Adrenal gland (tissue), 12 donors: Measurements from ENCODE around the gene TRAM1L1. TPM values are rescaled to one million over a fixed set of nuclear protein-coding genes. Genes with fewer than 3 reads are reported as not detected.

Source experiments
- DNase-seq, 7 donors: peaks; one replicate each; pipeline ENCODE4 v3.0.0-alpha.2; 2019 to 2020
- H3K27ac ChIP-seq, 5 donors: fragments of 200-600 bp; sonication (generic) in 4 of 5; 1 replicate in 3 of 5; 2 replicates in 2 of 5; pipeline versions ENCODE4 v1.5.1 to v1.8.0; 2016 to 2020; ENCODE audit warnings: mild to moderate bottlenecking in 1 of 5
- H3K27me3 ChIP-seq: fragments of 200-600 bp; 2 replicates; pipeline ENCODE4 v1.8.0; 2021
- H3K36me3 ChIP-seq, 2 donors: fragments of 200-600 bp; replicated peaks in 1 of 2; 1 replicate in 1 of 2; 2 replicates in 1 of 2; pipeline versions ENCODE4 v1.5.1 to v1.8.0; 2018 to 2022
- H3K4me1 ChIP-seq, 2 donors: fragments of 200-600 bp; replicated peaks in 1 of 2; 1 replicate in 1 of 2; 2 replicates in 1 of 2; pipeline versions ENCODE4 v1.5.1 to v1.8.0; 2018 to 2021
- H3K4me3 ChIP-seq, 4 donors: fragments of 200-600 bp; sonication (generic) in 3 of 4; one replicate each; pipeline ENCODE4 v1.5.1; 2016 to 2018
- H3K9me3 ChIP-seq, 3 donors: fragments of 200-600 bp; sonication (generic) in 1 of 3; replicated peaks in 1 of 3; 1 replicate in 2 of 3; 2 replicates in 1 of 3; pipeline versions ENCODE4 v1.5.1 to v1.8.0; 2016 to 2021
- POLR2A ChIP-seq, 2 donors: fragments of 450-650 bp; IDR thresholded peaks; one replicate each; pipeline ENCODE4 v1.6.1; 2017; ENCODE audit warnings: antibody characterized with exemption in 2 of 2, mild to moderate bottlenecking in 2 of 2, moderate library complexity in 1 of 2
- WGBS, 4 donors: extraction: QIAGEN DNeasy Blood & Tissue Kit in 2 of 4; methylation state at CpG; one replicate each; pipeline versions ENCODE4 v1.1.5 to v1.1.7; 2013 to 2017; 5-methylcytosine and 5-hydroxymethylcytosine counted together
- intact Hi-C, 2 donors: fragments of 100-400 bp; cut with DNase I; formaldehyde crosslinking; loops; one replicate each; pipeline versions ENCODE4 v1.14.1 to v1.15.0; 2022 to 2023
- polyA plus RNA-seq, 3 donors: library from polyadenylated mRNA; stranded (reverse); fragments of 200-250 nt in 2 of 3; fragments of 350-450 nt in 1 of 3; fragmentation: Illumina TruSeq in 1 of 3; extraction: RNeasy Lipid Tissue Mini Kit (QIAGEN cat#74804) in 1 of 3; gene quantifications; one replicate each; pipeline ENCODE4 v1.2.3, GENCODE V29; 2013 to 2014
- total RNA-seq, 9 donors: library from RNA; depleted of rRNA in 4 of 9; stranded (reverse); fragments of >200 nt in 4 of 9; fragments of 120-200 nt in 1 of 9; fragmentation: NEBNext Ultra II Directional in 1 of 9; extraction: Animal tissue kit (Norgen Biotek cat#: 25700) in 1 of 9; gene quantifications; one replicate each; pipeline versions ENCODE4 v1.1.0 to v1.2.4, GENCODE V29; 2013 to 2023
- TF ChIP-seq, protein P1 (sequence below), 6 experiments: fragments of 450-650 bp in 4 of 6; fragments of 200-600 bp in 2 of 6; sonication (generic) in 1 of 6; IDR thresholded peaks; 1 replicate in 5 of 6; 2 replicates in 1 of 6; pipeline versions ENCODE4 v1.5.1 to v1.8.0; 2016 to 2021; ENCODE audit warnings: antibody characterized with exemption in 6 of 6, mild to moderate bottlenecking in 2 of 6, moderate library complexity in 1 of 6
- donor health status: healthy with polysubstance abuse.
- donor health status: Bipolar disorder and iron deficiency.
- donor health status: DM: yes; HTN: yes; CAD: no.
- donor health status: DM: no; HTN: no; CAD: no.
- donor health status: DM: no; HTN: no; CAD: no.
- donor health status: DM: yes; HTN: yes; CAD: no.

Gene TRAM1L1
- total and polyA plus RNA-seq, 12 donors = 1.3 to 8.7 (median 3.3) TPM

DNA sequence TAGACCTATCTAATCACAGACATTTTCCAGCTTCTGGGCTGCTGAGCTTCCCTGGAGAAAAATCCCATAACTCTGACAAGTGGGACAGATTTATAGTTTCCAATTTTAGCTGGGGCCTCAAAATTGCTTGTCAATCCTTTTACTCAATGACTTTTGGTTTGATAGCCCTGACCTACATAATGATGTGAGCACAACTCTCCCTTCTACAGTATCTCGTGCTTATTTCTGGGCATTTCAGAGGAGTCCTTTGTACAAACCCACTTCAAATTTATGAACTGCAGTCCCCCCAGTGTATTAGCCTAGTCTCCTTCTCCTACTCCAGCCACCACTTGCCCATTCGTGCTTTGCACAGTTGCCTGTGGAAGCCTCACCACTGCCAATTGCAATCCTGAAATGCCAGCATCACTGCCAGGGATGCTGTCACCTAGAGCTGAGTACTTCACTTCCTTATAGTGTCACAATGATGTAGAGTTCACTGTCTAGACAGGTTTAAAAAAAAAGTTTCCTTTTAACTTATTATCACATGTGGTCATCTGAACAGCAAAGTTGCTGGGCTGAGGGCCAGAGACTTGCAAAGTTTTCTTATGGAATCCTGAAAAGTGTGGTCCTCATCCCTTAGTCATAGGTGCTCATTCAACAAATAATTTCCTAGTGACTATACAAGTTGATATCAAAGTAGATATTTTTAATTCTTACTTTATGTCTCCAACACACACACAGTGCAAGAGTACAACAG, 21.2 kb downstream of the TRAM1L1 start:
- intact Hi-C loops = no loop called here
- DNase-seq = no peak
- no peaks in the 10 kb centered on the region for H3K9me3 ChIP-seq
- no peak overlapping the region for H3K4me3 ChIP-seq
- 27 to 38% (median 32%) methylated on average over 2 of the region's 2 CpGs for WGBS, 4 donors
- no peaks in the 10 kb centered on the region for H3K27me3 ChIP-seq
- H3K4me1 ChIP-seq = no peaks in the 10 kb centered on the region
- no peaks in the 10 kb centered on the region for H3K36me3 ChIP-seq
- H3K27ac ChIP-seq = no peak overlapping the region
- TF ChIP-seq POLR2A (IDR thresholded peaks at IDR 0.05) = no peak
- TF ChIP-seq, protein P1, sequence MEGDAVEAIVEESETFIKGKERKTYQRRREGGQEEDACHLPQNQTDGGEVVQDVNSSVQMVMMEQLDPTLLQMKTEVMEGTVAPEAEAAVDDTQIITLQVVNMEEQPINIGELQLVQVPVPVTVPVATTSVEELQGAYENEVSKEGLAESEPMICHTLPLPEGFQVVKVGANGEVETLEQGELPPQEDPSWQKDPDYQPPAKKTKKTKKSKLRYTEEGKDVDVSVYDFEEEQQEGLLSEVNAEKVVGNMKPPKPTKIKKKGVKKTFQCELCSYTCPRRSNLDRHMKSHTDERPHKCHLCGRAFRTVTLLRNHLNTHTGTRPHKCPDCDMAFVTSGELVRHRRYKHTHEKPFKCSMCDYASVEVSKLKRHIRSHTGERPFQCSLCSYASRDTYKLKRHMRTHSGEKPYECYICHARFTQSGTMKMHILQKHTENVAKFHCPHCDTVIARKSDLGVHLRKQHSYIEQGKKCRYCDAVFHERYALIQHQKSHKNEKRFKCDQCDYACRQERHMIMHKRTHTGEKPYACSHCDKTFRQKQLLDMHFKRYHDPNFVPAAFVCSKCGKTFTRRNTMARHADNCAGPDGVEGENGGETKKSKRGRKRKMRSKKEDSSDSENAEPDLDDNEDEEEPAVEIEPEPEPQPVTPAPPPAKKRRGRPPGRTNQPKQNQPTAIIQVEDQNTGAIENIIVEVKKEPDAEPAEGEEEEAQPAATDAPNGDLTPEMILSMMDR (IDR thresholded peaks at IDR 0.05) = no peak

DNA sequence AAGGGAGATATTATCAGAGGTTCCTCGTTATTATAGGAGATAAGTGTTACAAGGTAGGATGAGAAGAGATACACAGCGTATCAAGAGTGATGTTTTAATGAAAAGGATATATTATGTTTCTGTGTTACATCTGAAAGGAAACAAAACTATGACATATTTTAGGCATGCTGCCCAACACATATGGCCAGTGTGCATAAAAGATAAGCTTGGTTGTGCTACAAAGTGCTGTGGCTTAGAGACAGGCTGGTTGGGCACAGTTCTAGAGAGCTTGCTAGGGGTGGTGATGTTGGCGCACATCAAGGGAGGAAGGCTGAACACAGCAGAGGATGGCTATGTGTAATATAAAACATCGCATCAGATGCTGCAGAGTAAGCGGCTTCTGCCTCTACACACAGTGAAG, 42.4 kb downstream of the TRAM1L1 start:
- intact Hi-C loops = no loop called here
- Histone ChIP-seq H3K36me3 (no peaks in the 10 kb centered on the region), H3K9me3 (peaks cover 0 to 6% (median 0%) of the 10 kb centered on the region in 3 donors), H3K27ac (no peak overlapping the region), H3K4me3 (no peak overlapping the region), H3K27me3 (no peaks in the 10 kb centered on the region), H3K4me1 (no peaks in the 10 kb centered on the region)
- WGBS, 4 donors = 83 to 90% (median 85%) methylated on average over 5 of the region's 5 CpGs
- TF ChIP-seq, protein P1 (IDR thresholded peaks at IDR 0.05) = no peak
- no peak for TF ChIP-seq POLR2A (IDR thresholded peaks at IDR 0.05)
- no peak for DNase-seq
